Left kidney (tissue), 2 donors: ENCODE results near the gene DTYMK. TPM values are rescaled to one million over a fixed set of nuclear protein-coding genes. Genes with fewer than 3 reads are reported as not detected.

Experiments used
- DNase-seq: peaks from one replicate; pipeline ENCODE4 v3.0.0-alpha.2; 2013
- polyA plus RNA-seq: library from polyadenylated mRNA; unstranded; fragments of 120-200 nt; gene quantifications from one replicate; pipeline ENCODE4 v1.2.1, GENCODE V29; 2013; ENCODE audit not compliant: insufficient read length

DTYMK gene
- polyA plus RNA-seq, 1 donor: 44.1 TPM

GRCh38 chr2:241720099-241720498 is 33.5 kb upstream of the DTYMK start:
- DNase-seq: no peak

- no peak for DNase-seq
Observed at GRCh38 chr2:241719093-241719492, 32.5 kb upstream of the DTYMK start.

GRCh38 chr2:241708879-241709278 is 22.3 kb upstream of the DTYMK start:
- DNase-seq: no peak

GRCh38 chr2:241706537-241706936 is 19.9 kb upstream of the DTYMK start:
- DNase-seq: no peak

- DNase-seq: no peak
Observed at GRCh38 chr2:241703032-241703604, 16.5 kb upstream of the DTYMK start.

GRCh38 chr2:241702155-241703031 is 15.8 kb upstream of the DTYMK start:
- peak; percentile 81 for DNase-seq

GRCh38 chr2:241701399-241702154 is 15.0 kb upstream of the DTYMK start, which contains the start of gene ING5:
Gene ING5 (plus strand): TSS chr2:241702039. CDS start chr2:241702066, 27 bp downstream.
- DNase-seq: peak; percentile 94

GRCh38 chr2:241701149-241701398 is 14.5 kb upstream of the DTYMK start:
- DNase-seq: no peak

- no peak for DNase-seq
Observed at GRCh38 chr2:241695651-241696050, 9.0 kb upstream of the DTYMK start.

GRCh38 chr2:241692448-241692847 is 5.8 kb upstream of the DTYMK start:
- no peak for DNase-seq

GRCh38 chr2:241690202-241690717 is 3.6 kb upstream of the DTYMK start:
- no peak for DNase-seq

- no peak for DNase-seq
Observed at GRCh38 chr2:241689306-241689705, 2.7 kb upstream of the DTYMK start.

- no peak for DNase-seq
Observed at GRCh38 chr2:241686324-241686649, 328 bp downstream of the DTYMK start.

- no peak for DNase-seq
Observed at GRCh38 chr2:241680827-241681599, 5.6 kb downstream of the DTYMK start.

GRCh38 chr2:241680044-241680443 is 6.6 kb downstream of the DTYMK start:
- DNase-seq: no peak

GRCh38 chr2:241678784-241679540 is 7.7 kb downstream of the DTYMK start:
- no peak for DNase-seq

GRCh38 chr2:241678307-241678706 is 8.3 kb downstream of the DTYMK start:
- DNase-seq: no peak

- DNase-seq: no peak
Observed at GRCh38 chr2:241677392-241677791, 9.2 kb downstream of the DTYMK start.

- DNase-seq: no peak
Observed at GRCh38 chr2:241676665-241677064, 9.9 kb downstream of the DTYMK start.

GRCh38 chr2:241675885-241676284 is 10.7 kb downstream of the DTYMK start:
- DNase-seq: no peak
